Activated CD8-positive, alpha-beta T cell treated with anti-CD3 and anti-CD28 coated beads for 36 hours (primary cell): ENCODE measurements around the gene PLEKHA7. TPM values are rescaled to one million over a fixed set of nuclear protein-coding genes. Genes with fewer than 3 reads are reported as not detected.

Experiments
- ATAC-seq: fragments of 200-7000 bp; cut with Tn5 transposase; one replicate; pipeline ENCODE4 v1.10.0; 2021; ENCODE audit warnings: mild to moderate bottlenecking, moderate library complexity
- CTCF ChIA-PET: fragments of 350-600 bp; sonication (Branson Sonifier 250); formaldehyde crosslinking; loops from one replicate; lab custom pipeline; 2021; ENCODE audit warnings: antibody characterized with exemption; lab: Charles Lee
- POLR2A ChIA-PET: fragments of 350-600 bp; sonication (Branson Sonifier 250); formaldehyde crosslinking; loops from one replicate; lab custom pipeline; 2021; ENCODE audit warnings: antibody characterized with exemption; lab: Charles Lee
- DNase-seq: peaks from one replicate; pipeline ENCODE4 v3.0.0-alpha.2; 2020
- H3K27ac Mint-ChIP-seq: one replicate; pipeline ENCODE4 v1.8.0; 2021; ENCODE audit warnings: mild to moderate bottlenecking, mixed read lengths
- H3K27me3 Mint-ChIP-seq: one replicate; pipeline ENCODE4 v1.8.0; 2021; ENCODE audit warnings: mixed read lengths
- H3K36me3 Mint-ChIP-seq: one replicate; pipeline ENCODE4 v1.8.0; 2021; ENCODE audit warnings: low read depth, mixed read lengths
- H3K4me1 Mint-ChIP-seq: one replicate; pipeline ENCODE4 v1.8.0; 2021; ENCODE audit warnings: low read depth, mixed read lengths
- H3K4me3 Mint-ChIP-seq: one replicate; pipeline ENCODE4 v1.8.0; 2021; ENCODE audit warnings: mild to moderate bottlenecking, moderate library complexity, mixed read lengths
- H3K9me3 Mint-ChIP-seq: one replicate; pipeline ENCODE4 v1.8.0; 2021; ENCODE audit warnings: mixed read lengths
- CTCF ChIP-seq: fragments of 200-600 bp; IDR thresholded peaks from one replicate; pipeline ENCODE4 v1.8.0; 2022; ENCODE audit warnings: antibody characterized with exemption, mild to moderate bottlenecking
- intact Hi-C: fragments of 100-400 bp; cut with micrococcal nuclease; formaldehyde crosslinking; loops from one replicate; pipeline ENCODE4 v1.10.0; 2022
- total RNA-seq, 2 experiments: library from RNA; stranded (reverse); gene quantifications; one replicate each; pipeline ENCODE4 v1.2.3, GENCODE V29; 2021

Gene PLEKHA7
- total RNA-seq, 2 experiments from 2014 or later = 6.0 to 6.6 TPM

DNA sequence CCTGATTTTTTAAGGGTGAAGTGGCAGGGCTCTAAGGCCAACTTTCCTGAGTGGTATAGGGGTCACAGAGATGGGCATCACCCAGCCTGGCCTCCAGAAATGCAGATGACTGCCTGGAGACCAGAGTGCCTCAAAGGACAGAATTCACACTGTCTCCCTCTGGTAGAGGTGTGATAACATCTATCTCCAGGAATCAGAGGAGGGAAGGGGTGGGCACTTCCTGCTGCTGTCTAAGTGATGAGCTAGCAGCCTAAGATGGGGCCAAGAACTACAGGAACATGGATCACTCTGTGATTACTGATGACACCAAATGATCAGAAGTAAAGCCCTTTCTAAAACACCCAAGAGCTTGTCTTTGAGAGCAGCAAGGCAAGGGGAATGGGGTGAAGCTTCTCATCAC, 213.8 kb downstream of the PLEKHA7 start:
- intact Hi-C loops = no loop called here
- CTCF ChIA-PET = interaction anchor here (1.0 to 5.1 kb wide), 3 partner anchors 13 to 263 kb away, joined by 3 to 48 read pairs (median 4); no protein-coding TSS in a partner anchor
- ATAC-seq (no peak), DNase-seq (no peak)
- Mint-ChIP-seq H3K4me1 (peaks cover 14% of the 10 kb centered on the region), H3K27me3 (no peaks in the 10 kb centered on the region), H3K4me3 (no peak overlapping the region), H3K27ac (no peak overlapping the region), H3K36me3 (no peaks in the 10 kb centered on the region), H3K9me3 (no peaks in the 10 kb centered on the region)
- POLR2A ChIA-PET = interaction anchor here (0.7 to 1.3 kb wide), 2 partner anchors 11 to 20 kb away, joined by 3 read pairs; no protein-coding TSS in a partner anchor
- no peak for TF ChIP-seq CTCF

GRCh38 chr11:16799890-16800289, 214.3 kb downstream of the PLEKHA7 start:
- no peaks in the 10 kb centered on the region for H3K36me3 Mint-ChIP-seq
- CTCF ChIA-PET = interaction anchor here (1.0 to 5.1 kb wide), 2 partner anchors 12 to 21 kb away, joined by 4 to 48 read pairs; no protein-coding TSS in a partner anchor

GRCh38 chr11:16799221-16799620, 215.0 kb downstream of the PLEKHA7 start:
- ChIA-PET POLR2A (no interaction called here), CTCF (interaction anchor here (3.8 to 5.1 kb wide), 2 partner anchors 11 to 21 kb away, joined by 14 to 48 read pairs; no protein-coding TSS in a partner anchor)
- Mint-ChIP-seq H3K4me3 (no peak overlapping the region), H3K27ac (no peak overlapping the region), H3K36me3 (no peaks in the 10 kb centered on the region), H3K27me3 (no peaks in the 10 kb centered on the region), H3K4me1 (peaks cover 20% of the 10 kb centered on the region), H3K9me3 (no peaks in the 10 kb centered on the region)
- ATAC-seq = no peak
- DNase-seq = no peak
- intact Hi-C loops = no loop called here
- no peak for TF ChIP-seq CTCF

More at GRCh38 chr11:16799890-16800289, 214.3 kb downstream of the PLEKHA7 start:
- no peaks in the 10 kb centered on the region for H3K9me3 Mint-ChIP-seq
- no peak overlapping the region for H3K27ac Mint-ChIP-seq
- intact Hi-C loops = no loop called here
- TF ChIP-seq CTCF = no peak
- DNase-seq (no peak), ATAC-seq (no peak)
- H3K4me1 Mint-ChIP-seq = peaks cover 18% of the 10 kb centered on the region
- POLR2A ChIA-PET = interaction anchor here (0.7 to 1.3 kb wide), 2 partner anchors 11 to 20 kb away, joined by 3 read pairs; no protein-coding TSS in a partner anchor
- H3K27me3 Mint-ChIP-seq = no peaks in the 10 kb centered on the region
- H3K4me3 Mint-ChIP-seq = no peak overlapping the region

DNA sequence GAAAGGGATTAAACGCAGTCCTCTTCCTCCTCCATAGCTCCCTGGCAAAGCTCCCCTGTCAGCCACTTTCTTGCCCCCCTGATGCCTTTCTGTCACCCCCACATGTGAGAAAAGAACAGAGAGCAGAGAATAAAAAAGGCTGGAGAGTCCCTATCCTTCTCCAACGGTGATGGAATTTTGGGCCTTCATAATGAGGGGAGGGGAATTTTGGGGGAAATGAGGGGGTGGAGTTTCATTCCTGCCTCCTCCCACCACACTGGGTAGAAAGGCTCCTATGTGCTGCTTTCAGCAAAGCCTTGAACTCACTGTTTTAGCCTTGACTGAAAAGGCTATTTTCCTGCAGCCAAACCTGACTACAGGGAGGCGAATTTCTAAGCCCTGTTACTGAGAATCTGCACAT, 216.4 kb downstream of the PLEKHA7 start:
- H3K36me3 Mint-ChIP-seq = no peaks in the 10 kb centered on the region
- H3K9me3 Mint-ChIP-seq = no peaks in the 10 kb centered on the region
- TF ChIP-seq CTCF = no peak
- H3K4me1 Mint-ChIP-seq = peaks cover 20% of the 10 kb centered on the region
- no peak overlapping the region for H3K27ac Mint-ChIP-seq
- CTCF ChIA-PET = interaction anchor here (1.1 to 3.8 kb wide), 3 partner anchors 10 to 23 kb away, joined by 3 to 14 read pairs (median 9); no protein-coding TSS in a partner anchor
- H3K4me3 Mint-ChIP-seq = no peak overlapping the region
- POLR2A ChIA-PET = interaction anchor here (0.6 kb wide), 1 partner anchor 173 kb away, joined by 3 read pairs; no protein-coding TSS in a partner anchor
- intact Hi-C loops = no loop called here
- no peak for ATAC-seq
- no peaks in the 10 kb centered on the region for H3K27me3 Mint-ChIP-seq
- DNase-seq = no peak

DNA sequence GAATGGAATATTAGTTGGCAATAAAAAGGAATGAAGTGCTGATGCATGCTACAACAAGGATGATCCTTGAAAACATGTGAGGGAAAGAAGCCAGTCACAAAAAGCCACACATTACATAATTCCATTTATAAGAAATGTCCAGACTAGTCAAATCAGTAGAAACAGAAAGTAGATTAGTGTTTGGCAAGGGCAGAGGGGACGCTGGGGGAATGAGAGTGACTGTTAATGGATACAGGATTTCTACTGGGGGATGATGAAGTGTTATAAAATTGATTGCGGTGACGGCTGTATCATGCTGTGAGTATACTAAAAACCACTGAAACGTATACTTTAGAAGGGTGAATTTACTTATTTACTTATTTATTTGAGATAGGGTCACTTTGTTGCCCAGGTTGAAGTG, 217.9 kb downstream of the PLEKHA7 start:
- no peak for TF ChIP-seq CTCF
- Mint-ChIP-seq H3K4me1 (peaks cover 27% of the 10 kb centered on the region), H3K4me3 (no peak overlapping the region), H3K9me3 (no peaks in the 10 kb centered on the region), H3K36me3 (no peaks in the 10 kb centered on the region), H3K27ac (no peak overlapping the region), H3K27me3 (no peaks in the 10 kb centered on the region)
- ATAC-seq = no peak
- DNase-seq = no peak
- POLR2A ChIA-PET = no interaction called here
- CTCF ChIA-PET = interaction anchor here (3.8 kb wide), 1 partner anchor 24 kb away, joined by 14 read pairs; no protein-coding TSS in a partner anchor
- intact Hi-C loops = no loop called here
